ENCODE results near the gene ADCY2.
A peak's percentile ranks its signal among the peaks of the same experiment; 100 is the strongest.

Gene ADCY2

GRCh38 chr5:7745882-7746610 is 350.1 kb downstream of the ADCY2 start:
- DNase-seq (ENCODE audit: low read depth) = peak; percentile 47

GRCh38 chr5:7747728-7748127 is 351.8 kb downstream of the ADCY2 start:
- DNase-seq (ENCODE audit: low read depth) = no peak

- no peak for DNase-seq (ENCODE audit: low read depth)
These were observed 353.7 kb downstream of the ADCY2 start for GRCh38 chr5:7749626-7750025.

GRCh38 chr5:7751874-7752273 is 355.9 kb downstream of the ADCY2 start:
- no peak for DNase-seq (ENCODE audit: low read depth)

DNA sequence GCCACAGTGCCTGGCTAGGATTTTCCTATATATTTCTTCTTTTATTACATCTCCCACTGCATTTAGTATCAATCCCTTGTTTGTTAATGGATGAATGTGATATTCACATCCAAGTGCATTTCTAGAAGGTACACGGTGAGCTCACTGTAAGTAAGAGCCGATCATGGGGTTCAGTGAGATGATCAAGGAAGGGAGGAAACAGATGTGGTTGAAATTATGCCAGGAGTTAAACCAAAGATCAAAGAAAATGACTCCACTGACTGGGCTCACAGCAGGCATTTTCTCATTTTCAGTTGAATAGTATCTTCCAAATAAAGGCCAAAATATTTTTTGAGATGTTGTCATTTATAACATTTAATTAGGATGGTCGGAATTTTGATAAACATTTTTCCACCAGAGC is 357.2 kb downstream of the ADCY2 start:
- DNase-seq (ENCODE audit: low read depth) = no peak

- no peak for DNase-seq (ENCODE audit: low read depth)
These were observed 357.7 kb downstream of the ADCY2 start for GRCh38 chr5:7753596-7753995.

GRCh38 chr5:7754490-7754889 is 358.6 kb downstream of the ADCY2 start:
- no peak for DNase-seq (ENCODE audit: low read depth)

DNA sequence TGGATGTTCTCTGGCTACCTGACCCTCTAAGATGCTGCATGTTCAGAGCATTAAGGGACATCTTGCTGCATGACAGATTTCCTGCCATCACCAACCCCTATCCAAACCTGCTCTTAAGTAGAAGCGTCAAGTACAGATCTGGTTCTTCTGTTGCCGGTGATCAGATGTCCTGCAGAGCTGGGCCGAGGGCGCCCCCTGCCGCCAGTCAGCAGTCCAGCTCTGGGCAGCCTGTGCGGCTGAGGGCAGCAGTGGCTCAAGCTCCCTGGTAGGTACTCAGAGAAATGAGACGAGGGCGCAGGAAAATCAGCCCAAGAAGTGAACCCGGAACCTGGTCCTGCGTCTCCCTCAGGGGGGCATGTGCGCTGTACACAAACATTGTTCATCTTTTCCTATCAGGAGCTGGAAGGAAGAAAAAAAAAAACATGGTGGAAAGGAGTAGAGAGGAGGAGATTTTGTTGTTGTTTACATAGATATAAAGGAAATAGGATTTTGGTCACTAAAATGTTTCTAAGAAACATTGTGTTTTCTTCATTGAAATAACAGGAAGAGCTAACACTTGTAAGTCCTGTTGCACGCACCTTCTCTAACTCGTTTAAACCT is 359.2 kb downstream of the ADCY2 start:
- peak; percentile 1 for DNase-seq (ENCODE audit: low read depth)

DNA sequence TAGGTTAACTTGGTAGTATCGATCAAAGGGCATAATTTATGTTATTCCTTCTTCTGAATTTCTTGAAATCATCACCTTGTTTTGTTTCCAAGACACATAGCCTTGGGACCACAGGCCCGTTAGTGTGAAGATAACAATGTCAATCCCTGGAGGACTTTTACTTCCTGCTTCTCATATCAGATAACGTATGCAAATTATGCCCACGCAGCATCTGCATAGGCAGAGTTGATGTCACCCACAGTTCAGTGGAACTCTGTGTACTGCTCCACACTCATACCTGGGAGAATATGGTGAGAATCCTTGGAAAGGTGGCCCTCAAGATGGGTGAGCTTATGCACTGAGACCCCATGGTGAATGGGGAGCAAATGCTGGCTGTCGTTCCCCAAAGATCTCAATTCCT is 360.0 kb downstream of the ADCY2 start:
- no peak for DNase-seq (ENCODE audit: low read depth)

DNA sequence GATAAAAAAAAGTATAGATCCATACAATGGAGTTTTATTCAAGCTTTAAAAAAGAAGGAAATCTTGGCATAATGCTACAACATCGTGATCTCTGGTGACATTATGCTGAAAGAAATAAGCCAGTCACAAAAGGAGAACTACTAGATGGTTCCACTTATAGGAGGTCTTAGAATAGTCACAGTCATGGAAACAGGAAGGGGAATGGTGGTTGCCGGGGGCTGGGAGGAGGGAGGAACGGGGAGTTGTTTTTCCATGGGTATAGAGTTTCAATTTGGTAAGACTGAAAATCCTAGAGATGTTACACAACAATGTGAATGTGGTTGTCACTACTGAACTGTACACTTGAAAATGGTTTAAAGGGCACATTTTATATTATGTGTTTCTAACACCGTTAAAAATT is 360.5 kb downstream of the ADCY2 start:
- DNase-seq (ENCODE audit: low read depth) = no peak

GRCh38 chr5:7759257-7759871 is 363.4 kb downstream of the ADCY2 start:
- DNase-seq (ENCODE audit: low read depth) = no peak

- no peak for DNase-seq (ENCODE audit: low read depth)
These were observed 364.1 kb downstream of the ADCY2 start for GRCh38 chr5:7759951-7760580.

- DNase-seq (ENCODE audit: low read depth) = no peak
These were observed 366.3 kb downstream of the ADCY2 start for GRCh38 chr5:7762267-7762666.

- no peak for DNase-seq (ENCODE audit: low read depth)
These were observed 367.7 kb downstream of the ADCY2 start for GRCh38 chr5:7763621-7764072.

DNA sequence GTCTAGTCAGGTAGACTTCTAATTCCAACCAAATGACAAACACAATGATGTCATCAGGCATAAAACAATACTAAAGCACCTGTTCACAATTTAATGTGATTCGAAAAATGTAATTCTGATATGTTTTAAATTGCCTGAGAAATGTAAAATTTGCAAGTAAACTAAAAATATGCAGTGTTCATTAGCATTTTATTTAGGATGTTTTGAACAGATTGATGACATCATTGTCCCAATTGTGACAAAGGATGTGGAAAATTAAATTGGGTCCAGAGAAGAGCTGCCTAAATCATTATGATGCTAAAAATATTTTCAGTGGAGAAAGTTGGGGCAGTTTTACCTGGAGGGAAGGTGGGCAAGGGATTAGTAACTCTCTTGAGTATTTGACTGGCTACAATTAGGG is 368.5 kb downstream of the ADCY2 start:
- DNase-seq (ENCODE audit: low read depth) = no peak

- DNase-seq (ENCODE audit: low read depth) = no peak
These were observed 374.5 kb downstream of the ADCY2 start for GRCh38 chr5:7770436-7770835.

GRCh38 chr5:7772141-7772540 is 376.2 kb downstream of the ADCY2 start:
- DNase-seq (ENCODE audit: low read depth) = no peak

GRCh38 chr5:7773178-7773577 is 377.2 kb downstream of the ADCY2 start:
- no peak for DNase-seq (ENCODE audit: low read depth)

DNA sequence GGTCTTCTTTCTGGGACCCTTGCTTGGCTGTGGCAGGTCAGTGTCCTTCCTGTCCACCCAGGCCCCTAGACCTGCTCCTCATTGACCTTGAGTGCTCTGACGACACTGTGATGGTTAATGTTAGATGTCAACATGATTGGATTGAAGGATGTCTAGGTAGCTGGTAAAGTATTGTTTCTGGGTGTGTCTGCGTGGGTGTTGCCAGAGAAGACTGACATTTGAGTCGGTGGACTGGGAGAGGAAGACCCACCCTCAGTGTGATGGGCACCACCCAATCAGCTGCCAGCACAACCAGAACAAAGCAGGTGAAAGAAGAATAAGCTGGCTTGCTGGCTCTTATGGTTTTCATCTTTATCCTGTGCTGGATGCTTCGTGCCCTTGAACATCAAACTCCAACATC is 380.5 kb downstream of the ADCY2 start:
- DNase-seq (ENCODE audit: low read depth) = no peak

DNA sequence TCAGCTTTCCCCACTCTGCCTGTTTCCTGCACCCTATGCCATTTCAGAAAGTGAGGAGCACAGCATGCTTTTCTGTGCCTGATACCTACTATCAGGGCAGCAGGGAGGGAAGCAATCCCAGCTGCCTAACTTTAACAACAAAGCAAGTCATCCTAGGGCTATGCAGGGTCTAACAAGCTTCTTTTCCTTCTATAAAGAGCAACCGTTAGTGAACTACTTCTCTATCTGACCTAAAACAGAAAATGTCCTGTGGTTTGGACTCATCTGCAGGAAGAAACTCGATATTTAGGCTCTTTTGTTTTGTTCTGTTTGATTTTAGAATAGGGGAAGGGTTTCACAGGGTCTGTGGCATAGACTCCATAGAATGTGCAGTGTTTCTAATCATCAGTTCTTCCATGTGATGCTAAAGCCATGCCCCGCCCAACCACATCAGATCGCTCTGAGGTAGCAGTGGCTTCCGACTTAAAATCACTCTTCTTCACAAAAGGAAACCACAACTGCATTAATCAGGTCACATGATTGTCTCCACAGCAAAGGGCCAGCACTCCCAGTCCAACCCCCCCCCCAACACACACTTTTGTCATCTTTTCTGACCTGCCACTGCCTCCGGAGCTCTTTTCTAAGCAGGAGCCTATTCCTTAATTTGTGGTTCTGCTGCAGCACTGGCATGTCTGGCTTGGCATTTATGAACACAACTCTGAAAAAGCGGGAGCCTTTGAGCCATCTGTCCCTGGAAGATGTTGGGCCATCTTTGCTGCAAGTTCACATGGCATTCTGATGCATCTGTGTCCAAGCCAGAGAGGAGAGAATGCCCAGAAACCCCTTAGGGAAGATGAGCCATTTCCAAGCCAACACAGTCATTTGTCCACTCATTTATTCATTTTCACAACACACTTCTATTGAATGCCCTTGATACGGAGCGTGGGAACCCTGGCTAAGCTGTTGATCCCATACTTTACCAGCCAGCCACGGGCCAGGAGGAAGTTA is 383.4 kb downstream of the ADCY2 start:
- DNase-seq (ENCODE audit: low read depth) = no peak

DNA sequence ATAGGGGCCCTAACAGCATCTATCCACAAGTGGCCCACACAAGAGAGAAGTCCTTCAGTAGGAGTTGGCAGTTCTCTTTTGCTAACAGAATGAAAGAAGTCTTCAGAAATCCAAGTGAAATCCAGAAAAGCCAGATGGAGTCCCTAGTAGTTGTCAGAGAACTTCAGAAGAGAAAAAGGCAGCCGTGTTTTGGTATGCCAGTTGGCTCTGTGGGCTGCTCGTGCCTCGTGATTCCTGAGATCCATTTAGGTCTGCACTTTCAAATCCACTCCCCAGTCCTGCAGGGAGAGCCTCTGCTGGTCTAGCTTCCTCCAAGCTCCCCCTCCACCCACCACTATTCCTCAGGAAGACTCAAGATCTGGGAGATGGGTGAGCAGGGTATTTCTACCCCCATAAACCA is 386.0 kb downstream of the ADCY2 start:
- no peak for DNase-seq (ENCODE audit: low read depth)
